ENCODE data around the gene ARHGEF4.

- TF ChIP-seq CTCF (conservative IDR thresholded peaks at IDR 0.05) (no peak), EZH2 (IDR thresholded peaks at IDR 0.05; ENCODE audit: low read depth) (no peak)
Measured at GRCh38 chr2:130972410-130972809, 135.7 kb downstream of the ARHGEF4 start.
